Activated CD4-positive, alpha-beta memory T cell treated with anti-CD3 and anti-CD28 coated beads, Interleukin-2, amount 10 ng/mL, durations not matched to agents 7 days and 5 days (primary cell): ENCODE results near the gene CHRM2. TPM values are rescaled to one million over a fixed set of nuclear protein-coding genes. Genes with fewer than 3 reads are reported as not detected.

Experiments
- CTCF ChIA-PET: fragments of 350-600 bp; sonication (Branson Sonifier 250); formaldehyde crosslinking; loops from one replicate; lab custom pipeline; 2021; ENCODE audit warnings: antibody characterized with exemption, inconsistent platforms; lab: Charles Lee
- POLR2A ChIA-PET: fragments of 350-600 bp; sonication (Branson Sonifier 250); formaldehyde crosslinking; loops from one replicate; lab custom pipeline; 2021; ENCODE audit warnings: antibody characterized with exemption; lab: Charles Lee
- DNase-seq: peaks from one replicate; pipeline ENCODE4 v3.0.0-alpha.2; 2020
- H3K27ac Mint-ChIP-seq: one replicate; pipeline ENCODE4 v1.8.0; 2021; ENCODE audit warnings: mild to moderate bottlenecking, mixed read lengths
- H3K27me3 Mint-ChIP-seq: one replicate; pipeline ENCODE4 v1.8.0; 2021; ENCODE audit warnings: mixed read lengths
- H3K36me3 Mint-ChIP-seq: one replicate; pipeline ENCODE4 v1.8.0; 2021; ENCODE audit warnings: low read depth, mixed read lengths
- H3K4me1 Mint-ChIP-seq: one replicate; pipeline ENCODE4 v1.8.0; 2021; ENCODE audit warnings: mixed read lengths
- H3K4me3 Mint-ChIP-seq: one replicate; pipeline ENCODE4 v1.8.0; 2021; ENCODE audit warnings: mild to moderate bottlenecking, mixed read lengths
- H3K9me3 Mint-ChIP-seq: one replicate; pipeline ENCODE4 v1.8.0; 2021; ENCODE audit warnings: mixed read lengths
- total RNA-seq, 2 experiments: library from RNA; stranded (reverse); gene quantifications; one replicate each; pipeline ENCODE4 v1.2.3, GENCODE V29; 2021

CHRM2 gene
- total RNA-seq, 2 experiments from 2014 or later: not detected

GRCh38 chr7:136912339-136912738 lies 43.9 kb downstream of the CHRM2 start:
- Mint-ChIP-seq H3K27me3 (no peaks in the 10 kb centered on the region), H3K4me1 (no peaks in the 10 kb centered on the region)
- CTCF ChIA-PET: no interaction called here

GRCh38 chr7:136914016-136914415 lies 45.6 kb downstream of the CHRM2 start:
- H3K36me3 Mint-ChIP-seq: no peaks in the 10 kb centered on the region
- no peaks in the 10 kb centered on the region for H3K9me3 Mint-ChIP-seq
- H3K27me3 Mint-ChIP-seq: no peaks in the 10 kb centered on the region
- H3K4me3 Mint-ChIP-seq: no peak overlapping the region
- CTCF ChIA-PET: no interaction called here
- no peaks in the 10 kb centered on the region for H3K4me1 Mint-ChIP-seq
- no peak for DNase-seq
- POLR2A ChIA-PET: no interaction called here
- no peak overlapping the region for H3K27ac Mint-ChIP-seq

More at GRCh38 chr7:136912339-136912738, 43.9 kb downstream of the CHRM2 start:
- DNase-seq: no peak
- POLR2A ChIA-PET: no interaction called here
- Mint-ChIP-seq H3K9me3 (no peaks in the 10 kb centered on the region), H3K4me3 (no peak overlapping the region), H3K36me3 (no peaks in the 10 kb centered on the region), H3K27ac (no peak overlapping the region)

- ChIA-PET POLR2A (no interaction called here), CTCF (no interaction called here)
- H3K27me3 Mint-ChIP-seq: no peaks in the 10 kb centered on the region
- no peak overlapping the region for H3K27ac Mint-ChIP-seq
- no peak overlapping the region for H3K4me3 Mint-ChIP-seq
- H3K4me1 Mint-ChIP-seq: no peaks in the 10 kb centered on the region
- DNase-seq: no peak
- no peaks in the 10 kb centered on the region for H3K36me3 Mint-ChIP-seq
- no peaks in the 10 kb centered on the region for H3K9me3 Mint-ChIP-seq
Measured at GRCh38 chr7:136919820-136920219, 51.4 kb downstream of the CHRM2 start.

GRCh38 chr7:136923111-136923667 lies 54.7 kb downstream of the CHRM2 start:
- no peaks in the 10 kb centered on the region for H3K36me3 Mint-ChIP-seq
- DNase-seq: no peak
- no peaks in the 10 kb centered on the region for H3K27me3 Mint-ChIP-seq
- ChIA-PET CTCF (no interaction called here), POLR2A (no interaction called here)
- H3K9me3 Mint-ChIP-seq: no peaks in the 10 kb centered on the region
- no peak overlapping the region for H3K4me3 Mint-ChIP-seq
- no peak overlapping the region for H3K27ac Mint-ChIP-seq
- H3K4me1 Mint-ChIP-seq: no peaks in the 10 kb centered on the region

GRCh38 chr7:136925044-136925443 lies 56.6 kb downstream of the CHRM2 start:
- Mint-ChIP-seq H3K4me3 (no peak overlapping the region), H3K27me3 (no peaks in the 10 kb centered on the region), H3K9me3 (no peaks in the 10 kb centered on the region), H3K36me3 (no peaks in the 10 kb centered on the region), H3K27ac (no peak overlapping the region), H3K4me1 (no peaks in the 10 kb centered on the region)
- ChIA-PET CTCF (no interaction called here), POLR2A (no interaction called here)
- DNase-seq: no peak

- ChIA-PET POLR2A (no interaction called here), CTCF (no interaction called here)
- Mint-ChIP-seq H3K27ac (no peak overlapping the region), H3K9me3 (no peaks in the 10 kb centered on the region), H3K27me3 (no peaks in the 10 kb centered on the region), H3K36me3 (no peaks in the 10 kb centered on the region), H3K4me3 (no peak overlapping the region), H3K4me1 (no peaks in the 10 kb centered on the region)
- DNase-seq: no peak
Measured at GRCh38 chr7:136925556-136925955, 57.1 kb downstream of the CHRM2 start.

GRCh38 chr7:136931169-136931867 lies 62.9 kb downstream of the CHRM2 start:
- DNase-seq: no peak
- Mint-ChIP-seq H3K27ac (no peak overlapping the region), H3K27me3 (no peaks in the 10 kb centered on the region), H3K9me3 (no peaks in the 10 kb centered on the region), H3K4me1 (no peaks in the 10 kb centered on the region), H3K36me3 (no peaks in the 10 kb centered on the region), H3K4me3 (no peak overlapping the region)
- CTCF ChIA-PET: no interaction called here
- POLR2A ChIA-PET: no interaction called here

GRCh38 chr7:136937436-136937835 lies 69.0 kb downstream of the CHRM2 start:
- CTCF ChIA-PET: no interaction called here
- Mint-ChIP-seq H3K36me3 (no peaks in the 10 kb centered on the region), H3K9me3 (peaks cover 7% of the 10 kb centered on the region), H3K27ac (no peak overlapping the region), H3K27me3 (no peaks in the 10 kb centered on the region), H3K4me3 (no peak overlapping the region), H3K4me1 (no peaks in the 10 kb centered on the region)
- no peak for DNase-seq
- POLR2A ChIA-PET: no interaction called here

- Mint-ChIP-seq H3K27ac (no peak overlapping the region), H3K9me3 (peaks cover 7% of the 10 kb centered on the region)
- CTCF ChIA-PET: no interaction called here
Measured at GRCh38 chr7:136938476-136938875, 70.0 kb downstream of the CHRM2 start.

GRCh38 chr7:136940122-136940521 lies 71.7 kb downstream of the CHRM2 start:
- Mint-ChIP-seq H3K4me1 (no peaks in the 10 kb centered on the region), H3K27ac (no peak overlapping the region), H3K4me3 (no peak overlapping the region), H3K36me3 (no peaks in the 10 kb centered on the region), H3K27me3 (no peaks in the 10 kb centered on the region), H3K9me3 (peaks cover 7% of the 10 kb centered on the region)
- no peak for DNase-seq
- ChIA-PET CTCF (no interaction called here), POLR2A (no interaction called here)

More at GRCh38 chr7:136938476-136938875, 70.0 kb downstream of the CHRM2 start:
- DNase-seq: no peak
- H3K4me3 Mint-ChIP-seq: no peak overlapping the region
- no peaks in the 10 kb centered on the region for H3K4me1 Mint-ChIP-seq
- H3K36me3 Mint-ChIP-seq: no peaks in the 10 kb centered on the region
- POLR2A ChIA-PET: no interaction called here
- no peaks in the 10 kb centered on the region for H3K27me3 Mint-ChIP-seq

GRCh38 chr7:136940917-136941316 lies 72.5 kb downstream of the CHRM2 start:
- Mint-ChIP-seq H3K4me3 (no peak overlapping the region), H3K9me3 (peaks cover 7% of the 10 kb centered on the region), H3K4me1 (no peaks in the 10 kb centered on the region), H3K27ac (no peak overlapping the region), H3K27me3 (no peaks in the 10 kb centered on the region), H3K36me3 (no peaks in the 10 kb centered on the region)
- ChIA-PET CTCF (no interaction called here), POLR2A (no interaction called here)
- DNase-seq: no peak

GRCh38 chr7:136941816-136942215 lies 73.4 kb downstream of the CHRM2 start:
- no peak overlapping the region for H3K27ac Mint-ChIP-seq

GRCh38 chr7:136942401-136942800 lies 73.9 kb downstream of the CHRM2 start:
- ChIA-PET POLR2A (no interaction called here), CTCF (no interaction called here)
- Mint-ChIP-seq H3K27me3 (no peaks in the 10 kb centered on the region), H3K27ac (no peak overlapping the region), H3K4me1 (no peaks in the 10 kb centered on the region), H3K36me3 (no peaks in the 10 kb centered on the region), H3K4me3 (no peak overlapping the region), H3K9me3 (peaks cover 3% of the 10 kb centered on the region)
- DNase-seq: no peak

More at GRCh38 chr7:136941816-136942215, 73.4 kb downstream of the CHRM2 start:
- Mint-ChIP-seq H3K27me3 (no peaks in the 10 kb centered on the region), H3K4me3 (no peak overlapping the region), H3K36me3 (no peaks in the 10 kb centered on the region), H3K4me1 (no peaks in the 10 kb centered on the region), H3K9me3 (peaks cover 5% of the 10 kb centered on the region)
- ChIA-PET CTCF (no interaction called here), POLR2A (no interaction called here)
- no peak for DNase-seq

GRCh38 chr7:136942994-136943393 lies 74.5 kb downstream of the CHRM2 start:
- ChIA-PET POLR2A (no interaction called here), CTCF (no interaction called here)
- Mint-ChIP-seq H3K36me3 (no peaks in the 10 kb centered on the region), H3K9me3 (peaks cover 4% of the 10 kb centered on the region), H3K4me1 (no peaks in the 10 kb centered on the region), H3K4me3 (no peak overlapping the region), H3K27me3 (no peaks in the 10 kb centered on the region), H3K27ac (no peak overlapping the region)
- DNase-seq: no peak
